Astrocyte of the cerebellum (primary cell): ENCODE results near the gene KLHL6.
"Not testable (repeated sequence)": the region's sequence is repeated elsewhere in the genome, so short reads cannot be mapped to it uniquely, and the experiment has no call there.

Experiments
- DNase-seq: peaks from one replicate; pipeline ENCODE4 v3.0.0-alpha.2; 2011; ENCODE audit warnings: low read depth
- H3K4me3 ChIP-seq: 2 replicates; pipeline ENCODE4 v1.5.1; 2011; ENCODE audit warnings: mild to moderate bottlenecking, low read depth, low read length, moderate library complexity
- CTCF ChIP-seq: IDR thresholded peaks from 2 replicates; pipeline ENCODE4 v1.5.1; 2012; ENCODE audit warnings: low read length, low read depth, moderate library complexity, mild to moderate bottlenecking; ENCODE audit errors: missing control alignments
- in situ Hi-C: cut with HindIII; loops from 2 replicates; pipeline ENCODE4 v1.10.0; 2017; ENCODE audit warnings: low sequenced_read_pairs

Gene KLHL6

GRCh38 chr3:183519891-183520290 is 35.6 kb downstream of the KLHL6 start:
- DNase-seq: no peak
- in situ Hi-C loops: no loop called here
- TF ChIP-seq CTCF: no peak
- no peak overlapping the region for H3K4me3 ChIP-seq

- H3K4me3 ChIP-seq: no peak overlapping the region
- in situ Hi-C loops: no loop called here
- no peak for DNase-seq
- TF ChIP-seq CTCF: no peak
Observed at GRCh38 chr3:183518491-183519251, 36.8 kb downstream of the KLHL6 start.

GRCh38 chr3:183517607-183518006 is 37.9 kb downstream of the KLHL6 start:
- TF ChIP-seq CTCF: no peak
- H3K4me3 ChIP-seq: no peak overlapping the region
- DNase-seq: no peak
- in situ Hi-C loops: no loop called here

- DNase-seq: no peak
- H3K4me3 ChIP-seq: no peak overlapping the region
- TF ChIP-seq CTCF: no peak
- in situ Hi-C loops: no loop called here
Observed at GRCh38 chr3:183515968-183516851, 39.3 kb downstream of the KLHL6 start.

- DNase-seq: no peak
- H3K4me3 ChIP-seq: no peak overlapping the region
- TF ChIP-seq CTCF: no peak
- in situ Hi-C loops: no loop called here
Observed at GRCh38 chr3:183514021-183514420, 41.5 kb downstream of the KLHL6 start.

- TF ChIP-seq CTCF: no peak
- no peak for DNase-seq
- no peak overlapping the region for H3K4me3 ChIP-seq
- in situ Hi-C loops: no loop called here
Observed at GRCh38 chr3:183513046-183513706, 42.3 kb downstream of the KLHL6 start.

- DNase-seq, H3K4me3 ChIP-seq, in situ Hi-C loops: not testable (repeated sequence)
Observed at GRCh38 chr3:183511286-183512131, 44.0 kb downstream of the KLHL6 start.
